IPS-18c (cell line): ENCODE results near the gene EXOSC5.
"Not testable (repeated sequence)": the region's sequence is repeated elsewhere in the genome, so short reads cannot be mapped to it uniquely, and the experiment has no call there.

Experiments
- H3K4me3 ChIP-seq: 2 replicates; pipeline ENCODE4 v1.7.0; 2013; ENCODE audit warnings: low read depth, mild to moderate bottlenecking, low read length, moderate library complexity; ENCODE audit not compliant: insufficient read depth
- H3K9me3 ChIP-seq: one replicate; pipeline ENCODE4 v1.6.1; 2013; ENCODE audit warnings: mild to moderate bottlenecking, low read length, moderate library complexity; ENCODE audit not compliant: control insufficient read depth, insufficient read depth

EXOSC5 gene

GRCh38 chr19:41391618-41392017, 5.5 kb downstream of the EXOSC5 start:
- no peak overlapping the region for H3K4me3 ChIP-seq
- peaks cover 2% of the 10 kb centered on the region for H3K9me3 ChIP-seq

- Histone ChIP-seq H3K4me3 (no peak overlapping the region), H3K9me3 (no peaks in the 10 kb centered on the region)
Observed at GRCh38 chr19:41386442-41386841, 10.7 kb downstream of the EXOSC5 start.

GRCh38 chr19:41384351-41384750, 12.8 kb downstream of the EXOSC5 start:
- H3K4me3 ChIP-seq, result no peak overlapping the region
- H3K9me3 ChIP-seq, result no peaks in the 10 kb centered on the region

GRCh38 chr19:41381536-41381935, 15.6 kb downstream of the EXOSC5 start:
- not testable (repeated sequence) for H3K4me3 ChIP-seq, H3K9me3 ChIP-seq

GRCh38 chr19:41377977-41378709, 19.0 kb downstream of the EXOSC5 start:
- H3K9me3 ChIP-seq, result no peaks in the 10 kb centered on the region
- H3K4me3 ChIP-seq, result no peak overlapping the region

GRCh38 chr19:41376998-41377365, 20.2 kb downstream of the EXOSC5 start:
- Histone ChIP-seq H3K9me3 (no peaks in the 10 kb centered on the region), H3K4me3 (peak overlapping the region; percentile 69)

- Histone ChIP-seq H3K4me3 (peak within 1 kb of the TSS; percentile 69), H3K9me3 (no peaks in the 10 kb centered on the region)
Observed at GRCh38 chr19:41376241-41376997, 20.7 kb downstream of the EXOSC5 start, which contains the start of gene TMEM91. Gene TMEM91, plus strand, starts transcription at chr19:41376533. Its CDS starts 1,777 bp downstream, at chr19:41378310.

- H3K9me3 ChIP-seq, result no peaks in the 10 kb centered on the region
- no peak overlapping the region for H3K4me3 ChIP-seq
Observed at GRCh38 chr19:41373993-41374392, 23.2 kb downstream of the EXOSC5 start.

- Histone ChIP-seq H3K4me3 (no peak overlapping the region), H3K9me3 (no peaks in the 10 kb centered on the region)
Observed at GRCh38 chr19:41372501-41372900, 24.7 kb downstream of the EXOSC5 start.

GRCh38 chr19:41371541-41371940, 25.6 kb downstream of the EXOSC5 start:
- H3K9me3 ChIP-seq, result no peaks in the 10 kb centered on the region
- H3K4me3 ChIP-seq, result no peak overlapping the region

GRCh38 chr19:41371119-41371518, 26.0 kb downstream of the EXOSC5 start:
- not testable (repeated sequence) for H3K9me3 ChIP-seq, H3K4me3 ChIP-seq

- Histone ChIP-seq H3K9me3 (no peaks in the 10 kb centered on the region), H3K4me3 (no peak overlapping the region)
Observed at GRCh38 chr19:41369769-41370168, 27.4 kb downstream of the EXOSC5 start.

GRCh38 chr19:41367848-41368301, 29.3 kb downstream of the EXOSC5 start:
- no peak overlapping the region for H3K4me3 ChIP-seq
- H3K9me3 ChIP-seq, result no peaks in the 10 kb centered on the region

- Histone ChIP-seq H3K4me3 (no peak overlapping the region), H3K9me3 (no peaks in the 10 kb centered on the region)
Observed at GRCh38 chr19:41366089-41366488, 31.1 kb downstream of the EXOSC5 start.

- Histone ChIP-seq H3K9me3 (no peaks in the 10 kb centered on the region), H3K4me3 (peak overlapping the region; percentile 88)
Observed at GRCh38 chr19:41364524-41365391, 32.4 kb downstream of the EXOSC5 start.

GRCh38 chr19:41363753-41364523, 33.2 kb downstream of the EXOSC5 start, which contains the start of gene B9D2:
Gene B9D2, minus strand, starts transcription at chr19:41364149. Its CDS starts 630 bp downstream, at chr19:41363519.
- peak within 1 kb of the TSS; percentile 88 for H3K4me3 ChIP-seq
- H3K9me3 ChIP-seq, result no peaks in the 10 kb centered on the region

GRCh38 chr19:41363371-41363752, 33.8 kb downstream of the EXOSC5 start:
- Histone ChIP-seq H3K4me3 (peak overlapping the region; percentile 88; the same call in 1 of the 2 replicates), H3K9me3 (no peaks in the 10 kb centered on the region)
